ENCODE data around the gene GPR146.

GRCh38 chr7:1055956-1056784, 11.8 kb downstream of the GPR146 start:
- TF ChIP-seq SP1 (IDR thresholded peaks at IDR 0.05; ENCODE audit: low read depth, low read length) (no peak), CTCF (IDR thresholded peaks at IDR 0.05; ENCODE audit: control extremely low read depth in 1 of 3, insufficient read depth in 1 of 3, low read depth in 1 of 3, low read length in 3 of 3) (no peak), JUN (IDR thresholded peaks at IDR 0.05; ENCODE audit: low read depth, low read length) (no peak), POLR2AphosphoS5 (IDR thresholded peaks at IDR 0.05; ENCODE audit: low read depth, low read length) (no peak), EZH2 (IDR thresholded peaks at IDR 0.05; ENCODE audit: low read depth, low read length, severe bottlenecking) (no peak), MAFK (IDR thresholded peaks at IDR 0.05; ENCODE audit: low read depth, low read length) (no peak), RFX5 (IDR thresholded peaks at IDR 0.05; ENCODE audit: borderline replicate concordance, low read depth, low read length) (no peak), E2F6 (IDR thresholded peaks at IDR 0.05) (no peak), ZNF274 (IDR thresholded peaks at IDR 0.05; ENCODE audit: borderline replicate concordance, extremely low read depth, low read length) (no peak)

Measured in H1 (cell line).